ENCODE measurements around the gene SLC39A11.

DNA sequence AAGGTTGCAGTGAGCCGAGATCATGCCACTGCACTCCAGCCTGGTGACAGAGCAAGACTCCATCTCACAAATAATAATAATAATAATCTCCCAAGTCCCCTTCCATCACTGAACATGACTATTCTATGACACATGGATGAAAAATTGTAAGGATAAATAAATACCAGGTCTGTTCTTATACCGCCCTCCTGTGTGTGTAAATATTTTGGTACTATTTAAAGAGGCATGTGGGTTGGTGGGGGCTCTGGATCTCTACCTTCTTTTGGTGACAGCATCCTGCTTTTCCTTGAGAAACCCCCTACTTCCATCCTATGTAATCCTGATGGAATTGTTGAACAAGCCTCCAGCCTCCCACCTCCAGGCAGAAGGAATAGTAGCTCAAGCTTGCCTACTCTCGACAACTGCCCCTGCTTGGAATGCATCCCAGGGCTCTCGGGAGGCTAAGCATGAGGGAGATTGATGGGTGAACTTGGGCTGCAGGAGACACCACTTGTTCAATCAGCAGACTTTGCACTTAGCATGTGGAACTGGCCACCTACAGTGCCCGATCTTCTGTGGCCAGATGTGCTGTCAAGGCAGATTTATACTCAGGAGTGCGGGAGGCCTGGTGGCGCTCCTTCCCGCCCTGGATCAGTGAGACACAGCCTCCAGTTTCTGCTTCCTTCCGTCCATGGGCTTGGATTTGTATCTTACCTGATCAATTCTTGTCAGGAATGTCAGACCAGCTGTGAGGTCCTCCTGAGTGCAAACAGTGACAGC is 287.4 kb downstream of the SLC39A11 start:
- TF ChIP-seq, protein P1, sequence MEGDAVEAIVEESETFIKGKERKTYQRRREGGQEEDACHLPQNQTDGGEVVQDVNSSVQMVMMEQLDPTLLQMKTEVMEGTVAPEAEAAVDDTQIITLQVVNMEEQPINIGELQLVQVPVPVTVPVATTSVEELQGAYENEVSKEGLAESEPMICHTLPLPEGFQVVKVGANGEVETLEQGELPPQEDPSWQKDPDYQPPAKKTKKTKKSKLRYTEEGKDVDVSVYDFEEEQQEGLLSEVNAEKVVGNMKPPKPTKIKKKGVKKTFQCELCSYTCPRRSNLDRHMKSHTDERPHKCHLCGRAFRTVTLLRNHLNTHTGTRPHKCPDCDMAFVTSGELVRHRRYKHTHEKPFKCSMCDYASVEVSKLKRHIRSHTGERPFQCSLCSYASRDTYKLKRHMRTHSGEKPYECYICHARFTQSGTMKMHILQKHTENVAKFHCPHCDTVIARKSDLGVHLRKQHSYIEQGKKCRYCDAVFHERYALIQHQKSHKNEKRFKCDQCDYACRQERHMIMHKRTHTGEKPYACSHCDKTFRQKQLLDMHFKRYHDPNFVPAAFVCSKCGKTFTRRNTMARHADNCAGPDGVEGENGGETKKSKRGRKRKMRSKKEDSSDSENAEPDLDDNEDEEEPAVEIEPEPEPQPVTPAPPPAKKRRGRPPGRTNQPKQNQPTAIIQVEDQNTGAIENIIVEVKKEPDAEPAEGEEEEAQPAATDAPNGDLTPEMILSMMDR (IDR thresholded peaks at IDR 0.05; ENCODE audit: low read depth, low read length), result no peak
- no peak for TF ChIP-seq EZH2phosphoT487 (IDR thresholded peaks at IDR 0.05; ENCODE audit: low read depth)

Data from OCI-LY3 (cell line).